Caki2 (cell line): ENCODE measurements around the gene OR4F6. TPM values are rescaled to one million over a fixed set of nuclear protein-coding genes. Genes with fewer than 3 reads are reported as not detected.

ENCODE experiments used
- total RNA-seq: library from RNA; depleted of rRNA; stranded (reverse); fragments of >200 nt; shearing (Covaris generic); gene quantifications from 2 replicates; pipeline ENCODE4 v1.2.3, GENCODE V29; 2014; ENCODE audit warnings: low replicate concordance; rRNA removed

Gene OR4F6
- total RNA-seq, 1 experiment from 2014 or later: not detected

Other genes with a start within 250 kb of the OR4F6 start
- 13.3 and 25.7 TPM in 2 replicates for gene TM2D3, start 151.1 kb upstream of the OR4F6 start, total RNA-seq
- gene TARS3, start 79.0 kb upstream of the OR4F6 start, total RNA-seq: 17.6 and 20.8 TPM in 2 replicates
- gene OR4F15, start 8.7 kb downstream of the OR4F6 start, total RNA-seq: 0.09 TPM in 1 of 2 replicates, not detected in the other